Stimulated activated CD8-positive, alpha-beta memory T cell treated with anti-CD3 and anti-CD28 coated beads, Interleukin-4, amount 100 ng/mL, for 1 hour (primary cell): ENCODE data around the gene DCAKD.

Experiments
- DNase-seq, 2 donors: peaks; one replicate each; pipeline ENCODE4 v3.0.0-alpha.2; 2020; ENCODE audit warnings: low read depth in 2 of 2, low spot score in 1 of 2

The DCAKD gene

DNA sequence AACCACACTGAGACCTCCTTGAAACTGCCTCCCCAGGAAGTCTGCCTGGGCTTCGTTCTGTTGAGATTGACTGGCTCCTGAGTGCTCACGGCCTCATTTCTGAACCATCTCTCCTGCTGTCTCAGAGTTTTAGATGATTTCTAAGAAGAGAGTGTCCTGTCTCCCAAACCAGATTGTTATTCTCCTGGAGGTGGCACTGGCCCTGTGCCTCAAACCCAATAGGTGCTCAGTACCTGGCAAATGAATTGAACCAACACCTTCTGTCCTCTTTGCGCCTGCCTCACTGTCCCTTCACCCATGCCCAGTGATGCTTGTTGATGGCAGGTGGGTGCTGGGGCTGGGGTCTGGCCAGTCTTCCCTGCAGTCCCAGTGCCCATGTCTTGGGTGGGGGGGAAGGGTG, 47.0 kb downstream of the DCAKD start:
- DNase-seq: no peak

DNA sequence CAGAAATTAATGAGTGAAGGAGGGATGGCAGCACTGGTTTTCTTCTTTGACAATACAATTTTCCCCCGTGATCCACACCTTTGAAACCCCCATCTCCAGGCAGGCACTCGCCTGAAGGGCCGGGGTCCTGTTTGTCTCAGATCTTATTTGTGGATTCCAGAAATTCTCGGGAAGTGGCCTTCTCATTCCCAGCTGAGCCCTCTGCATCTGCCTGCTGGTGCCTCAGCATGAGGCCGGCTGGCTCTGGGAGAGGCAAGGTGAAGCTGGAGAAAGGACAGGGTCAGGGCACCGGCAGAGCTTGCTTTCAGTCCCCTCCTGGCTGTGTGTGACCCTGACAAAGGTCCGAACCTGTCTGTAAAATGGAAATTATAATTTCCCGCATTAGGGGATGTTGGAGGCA, 47.6 kb downstream of the DCAKD start:
- DNase-seq: no peak

DNA sequence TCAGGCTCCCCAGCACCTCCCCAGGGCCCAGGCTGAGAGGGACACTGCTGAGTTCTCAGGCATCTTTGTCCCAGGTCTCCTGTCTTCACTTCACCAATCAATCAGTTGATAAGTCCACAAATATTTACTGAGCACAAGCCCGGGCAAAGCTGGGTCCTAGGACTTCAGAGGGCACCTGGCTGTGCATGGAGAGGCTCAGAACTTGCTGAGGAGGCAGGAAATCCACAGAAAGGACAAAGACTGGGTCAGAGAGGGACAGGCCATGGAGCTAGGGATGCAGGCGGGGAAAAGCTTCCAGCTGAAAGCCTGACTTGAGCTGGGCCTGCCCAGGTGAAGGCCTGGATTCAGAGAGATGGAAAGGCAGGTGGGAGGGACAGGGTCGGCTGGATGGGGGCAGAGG, 50.1 kb downstream of the DCAKD start:
- DNase-seq: no peak

DNA sequence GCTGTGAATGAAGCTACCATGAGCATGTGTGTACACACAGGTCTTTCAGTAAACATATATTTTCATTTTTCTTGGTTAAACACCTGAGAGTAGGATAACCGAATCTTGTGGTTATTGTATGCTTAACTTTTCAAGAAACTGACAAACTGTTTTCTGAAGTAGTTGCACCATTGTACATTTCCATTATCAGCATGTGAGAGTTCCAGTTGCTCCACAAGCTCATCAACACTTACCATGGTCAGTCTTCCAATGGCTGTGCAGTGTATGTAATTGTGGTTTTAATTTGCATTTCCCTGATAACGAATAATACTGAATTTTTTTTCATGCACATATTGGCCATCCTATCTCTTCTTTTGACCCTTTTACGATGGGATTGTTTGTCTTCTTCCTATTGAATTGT, 52.0 kb downstream of the DCAKD start:
- no peak for DNase-seq

DNA sequence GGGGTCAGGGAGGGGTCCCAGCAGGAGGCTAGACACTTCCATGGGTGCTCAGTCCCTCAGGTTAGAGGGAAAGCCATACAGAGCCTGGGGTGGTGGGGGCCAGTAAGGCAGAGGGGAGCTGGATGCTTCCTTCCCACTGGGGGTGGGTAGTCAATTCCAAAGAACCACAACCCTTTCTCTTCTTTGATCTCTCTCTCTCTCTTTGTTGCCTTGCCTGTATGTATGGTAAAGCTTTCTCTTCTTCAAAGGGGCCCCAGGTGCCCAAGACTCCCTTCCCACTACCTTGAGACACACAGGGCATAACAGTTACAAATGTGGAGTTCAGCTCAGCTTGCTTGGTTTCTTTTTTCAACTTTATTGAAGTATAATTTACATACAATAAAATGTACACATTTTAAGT, 52.8 kb downstream of the DCAKD start:
- no peak for DNase-seq

DNA sequence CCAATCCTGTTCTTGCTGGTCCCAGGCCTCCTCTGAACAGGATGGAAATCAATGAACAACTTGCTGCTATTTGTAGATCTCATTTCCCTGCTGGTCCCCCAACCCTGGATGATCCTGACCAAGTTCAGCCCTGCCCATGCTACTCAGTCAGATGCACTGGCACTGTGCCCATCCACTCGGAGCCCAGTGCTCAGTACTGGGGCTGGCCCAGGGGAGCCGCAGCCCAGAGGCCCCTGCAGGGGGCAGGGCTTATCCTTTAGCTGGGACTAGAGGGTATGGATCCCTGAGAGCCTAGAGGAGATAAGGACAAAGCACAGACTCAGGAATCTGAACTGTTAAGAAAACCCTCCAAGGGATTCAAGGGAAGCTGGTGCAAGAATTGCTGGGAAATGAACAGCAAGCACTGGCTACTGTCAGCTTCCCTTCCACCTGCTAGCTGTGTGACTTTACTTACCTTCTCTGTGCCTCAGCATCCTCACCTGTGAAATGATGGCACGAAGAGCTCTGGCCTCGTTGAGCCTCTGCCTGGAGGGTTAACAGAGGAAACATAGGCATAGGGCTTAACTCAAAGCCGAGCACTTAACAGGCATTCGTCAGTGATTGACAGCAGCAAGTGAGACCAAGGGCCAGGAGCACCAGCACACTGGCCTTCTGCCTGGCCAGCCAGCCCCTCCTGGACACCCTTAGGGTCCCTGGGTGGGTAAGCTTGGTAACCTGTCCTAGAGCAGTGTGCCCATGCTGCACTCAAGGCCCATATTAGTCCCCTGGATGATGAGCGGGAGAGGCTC, 53.5 kb downstream of the DCAKD start:
- no peak for DNase-seq

DNA sequence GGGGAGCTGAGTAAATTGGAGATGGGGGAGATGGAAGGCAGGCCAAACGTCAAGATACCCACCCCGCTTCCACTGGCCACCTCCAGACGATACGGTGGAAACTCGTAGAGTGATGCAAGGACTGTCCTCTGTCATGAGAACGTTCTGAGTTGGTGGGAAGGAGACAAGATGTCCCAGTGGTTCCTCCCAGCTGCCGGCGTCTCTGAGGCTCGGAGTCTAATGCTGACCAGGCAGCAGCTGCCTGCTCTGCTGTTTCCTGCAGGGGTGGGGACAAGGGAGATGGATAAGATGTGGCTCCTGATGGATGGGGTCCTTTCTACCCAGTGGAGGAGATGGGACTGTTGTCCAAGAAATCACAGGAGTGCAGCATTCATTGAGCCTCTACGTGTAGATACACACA, 55.1 kb downstream of the DCAKD start:
- no peak for DNase-seq

DNA sequence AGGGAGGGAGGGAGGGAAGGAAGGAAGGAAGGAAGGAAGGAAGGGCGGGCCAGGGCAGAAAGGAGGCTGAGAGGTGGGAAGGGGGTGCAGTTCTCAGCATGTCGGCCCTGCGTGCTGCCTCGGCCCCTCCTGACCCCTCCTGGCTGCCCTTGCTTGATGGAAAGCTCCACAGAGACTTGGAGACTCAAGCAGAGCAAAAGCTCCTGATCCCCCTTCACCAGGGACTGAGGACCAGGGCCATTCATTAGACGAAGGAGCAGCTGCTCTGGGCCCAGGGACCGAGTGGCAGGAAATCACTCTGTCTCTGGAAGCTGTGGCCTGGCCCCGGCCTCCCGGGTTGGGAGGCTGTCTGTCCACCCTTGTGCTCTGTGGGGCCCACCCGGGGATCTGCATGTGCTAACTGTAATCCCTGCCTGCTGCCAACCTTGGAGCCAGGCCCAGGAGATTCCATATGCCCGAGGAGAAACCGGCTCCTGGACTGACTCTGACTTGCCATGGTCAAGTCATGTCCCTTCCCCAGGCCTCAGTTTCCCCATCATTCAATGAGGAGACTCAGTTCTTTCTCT, 55.9 kb downstream of the DCAKD start:
- no peak for DNase-seq

DNA sequence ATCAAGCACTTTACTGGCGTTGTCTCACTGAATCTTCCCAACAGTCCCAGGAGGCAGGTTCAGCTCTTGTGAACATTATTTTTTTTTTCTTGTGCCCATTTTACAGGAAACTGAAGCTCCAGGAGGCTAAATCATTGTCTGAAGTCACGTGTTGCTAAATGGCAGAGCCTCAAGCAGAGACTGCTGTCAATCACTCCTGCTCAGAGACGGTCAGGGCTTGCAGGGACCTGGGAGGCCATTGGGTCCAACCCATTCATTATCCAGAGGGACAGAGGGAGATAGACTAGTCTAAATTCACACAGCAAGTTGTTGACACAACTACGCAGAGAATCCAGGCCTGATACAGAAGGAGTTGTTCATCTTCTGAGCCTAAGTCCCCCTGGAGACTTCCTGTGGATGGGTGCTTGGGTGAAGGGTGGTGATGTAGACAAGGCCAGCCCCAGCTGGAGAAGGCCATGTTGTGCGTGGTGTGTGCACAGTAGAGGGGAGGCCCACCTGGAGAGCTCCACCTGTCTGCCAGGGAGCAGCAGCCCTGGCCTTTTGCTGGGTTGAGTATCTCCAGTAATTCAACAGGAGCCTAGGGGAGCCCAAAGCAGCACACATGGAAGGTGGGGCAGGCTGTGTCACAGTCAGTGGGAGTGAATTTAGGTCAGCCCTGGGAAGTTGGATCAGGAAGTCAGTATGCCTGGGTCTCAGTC, 59.0 kb downstream of the DCAKD start:
- no peak for DNase-seq

DNA sequence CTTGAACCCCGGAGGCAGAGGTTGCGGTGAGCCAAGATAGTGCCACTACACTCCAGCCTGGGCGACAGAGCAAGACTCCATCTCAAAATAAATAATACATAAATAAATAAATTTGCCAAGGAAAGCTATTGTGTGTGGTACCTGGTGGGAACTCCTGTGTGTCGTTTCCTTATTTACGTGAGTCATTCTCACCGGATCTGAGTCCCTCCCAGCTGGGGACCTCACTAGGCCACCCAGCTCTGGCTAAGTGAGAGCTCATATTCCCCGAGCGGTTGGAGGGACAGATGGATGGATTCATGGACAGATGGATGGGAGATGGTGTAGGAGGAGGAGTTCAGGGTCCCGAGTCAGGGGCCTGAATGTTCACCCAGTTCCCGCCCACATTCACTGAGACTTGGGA, 60.4 kb downstream of the DCAKD start:
- DNase-seq: no peak

DNA sequence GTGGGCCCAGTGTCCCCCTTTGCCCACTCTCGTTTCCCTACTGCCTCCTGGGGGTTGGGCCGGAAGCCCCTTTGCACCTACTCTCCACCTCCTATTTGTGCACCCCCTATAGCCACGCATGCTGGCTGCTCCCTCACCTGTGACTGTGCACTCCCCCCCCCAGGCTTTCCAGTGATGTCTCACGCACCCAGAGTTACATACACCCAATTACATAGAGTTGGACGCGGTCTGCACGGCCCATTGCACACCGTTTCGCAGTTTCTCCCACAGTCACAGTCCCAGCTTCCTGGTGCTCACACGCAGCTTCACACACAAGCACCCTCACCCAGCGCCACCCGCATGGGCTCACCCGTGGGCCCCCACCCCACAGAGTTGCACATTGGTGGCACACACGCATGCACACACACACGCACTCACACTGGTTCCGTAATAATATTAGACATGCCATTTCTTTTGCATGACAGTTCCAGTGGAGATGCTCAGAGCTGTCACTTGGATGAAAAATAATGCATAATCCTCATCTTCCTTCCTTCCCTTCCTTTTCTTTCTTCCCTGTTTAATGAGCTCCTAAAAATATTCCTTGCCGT, 61.8 kb downstream of the DCAKD start:
- DNase-seq: no peak

DNA sequence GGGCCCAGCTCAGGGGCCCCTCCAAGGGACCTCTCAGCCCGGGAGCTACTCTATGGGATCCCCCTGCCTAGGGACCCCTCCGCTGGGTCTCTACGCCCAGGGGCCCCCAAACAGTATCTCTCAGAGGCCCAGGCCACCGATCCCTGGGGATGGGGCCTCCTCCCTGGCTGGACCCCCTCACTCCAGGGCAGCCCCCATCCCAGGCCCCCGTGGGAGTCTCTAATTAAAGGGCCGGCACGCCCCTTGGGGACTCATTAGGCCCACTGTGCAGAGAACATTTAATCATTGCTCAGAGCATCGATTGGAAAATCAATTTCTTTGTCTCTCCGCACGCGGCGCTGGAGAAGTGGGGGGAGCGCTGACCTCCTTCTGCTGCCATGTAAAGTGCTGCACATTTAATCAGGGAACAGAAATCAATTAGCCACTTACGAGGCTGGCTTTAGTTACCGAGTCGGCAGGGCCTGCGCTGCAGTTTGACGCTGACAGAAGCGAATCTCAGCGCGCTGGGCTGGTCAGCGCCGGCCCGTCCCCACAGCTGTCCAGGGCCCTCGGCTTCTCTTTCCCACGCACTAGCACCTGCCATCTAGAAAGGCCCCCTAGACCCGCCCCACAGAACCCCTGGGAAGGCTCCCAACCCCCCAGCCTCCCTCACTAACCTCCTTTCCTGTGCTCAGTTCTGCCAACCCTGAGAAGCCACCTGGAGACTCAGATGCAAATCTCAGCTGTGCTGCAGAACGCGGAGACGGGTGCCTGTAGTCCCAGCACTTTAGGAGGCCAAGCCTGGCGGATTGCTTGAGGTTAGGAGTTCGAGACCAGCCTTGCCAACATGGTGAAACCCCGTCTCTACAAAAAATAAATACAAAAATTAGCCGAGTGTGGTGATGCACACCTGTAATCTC, 63.1 kb downstream of the DCAKD start:
- DNase-seq: no peak

DNA sequence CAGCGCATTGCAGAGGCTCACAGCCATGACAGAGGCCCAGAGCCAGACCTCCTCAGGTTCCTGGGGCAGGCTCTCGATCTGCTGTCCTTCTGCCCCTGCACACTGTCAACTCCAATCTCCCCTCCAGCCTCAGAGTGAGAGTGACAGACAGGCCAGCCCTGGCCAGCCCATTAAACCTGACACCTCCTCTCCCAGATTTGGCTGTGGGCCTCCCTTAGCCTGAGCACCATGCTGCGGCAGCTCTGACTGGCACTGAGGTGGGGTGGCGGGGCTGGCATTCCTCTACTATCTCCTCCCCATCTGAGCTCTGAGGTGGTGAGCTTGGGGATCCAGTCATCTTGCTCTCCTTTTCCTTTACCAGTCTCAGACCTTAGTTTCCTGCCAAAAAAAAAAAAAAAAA, 67.9 kb downstream of the DCAKD start:
- DNase-seq: no peak

DNA sequence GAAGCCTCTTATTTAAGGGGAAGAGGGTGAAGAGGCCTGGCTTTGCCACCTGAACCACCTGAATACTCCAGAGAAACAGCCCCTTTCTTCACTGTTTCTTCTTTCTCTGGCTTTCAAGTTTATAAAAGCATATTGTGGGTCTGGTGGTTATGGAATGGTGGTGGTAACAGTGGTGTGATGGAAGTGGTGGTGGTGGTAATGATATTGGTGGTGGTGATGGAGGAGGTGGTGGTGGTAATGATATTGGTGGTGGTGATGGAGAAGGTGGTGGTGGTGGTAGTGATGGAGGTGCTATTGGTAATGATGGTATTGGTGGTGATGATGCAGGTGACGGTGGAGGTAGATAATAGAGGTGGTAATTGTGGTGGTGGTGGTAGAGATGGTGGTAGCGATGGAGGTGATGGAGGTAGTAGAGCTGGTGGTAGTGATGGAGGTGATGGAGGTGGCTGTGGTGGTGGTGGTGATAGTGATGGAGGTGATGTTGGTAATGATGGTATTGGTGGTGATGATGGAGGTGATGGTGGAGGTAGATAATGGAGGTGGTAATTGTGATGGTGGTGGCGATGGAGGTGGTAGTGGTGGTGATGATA, 69.2 kb downstream of the DCAKD start:
- DNase-seq: no peak

DNA sequence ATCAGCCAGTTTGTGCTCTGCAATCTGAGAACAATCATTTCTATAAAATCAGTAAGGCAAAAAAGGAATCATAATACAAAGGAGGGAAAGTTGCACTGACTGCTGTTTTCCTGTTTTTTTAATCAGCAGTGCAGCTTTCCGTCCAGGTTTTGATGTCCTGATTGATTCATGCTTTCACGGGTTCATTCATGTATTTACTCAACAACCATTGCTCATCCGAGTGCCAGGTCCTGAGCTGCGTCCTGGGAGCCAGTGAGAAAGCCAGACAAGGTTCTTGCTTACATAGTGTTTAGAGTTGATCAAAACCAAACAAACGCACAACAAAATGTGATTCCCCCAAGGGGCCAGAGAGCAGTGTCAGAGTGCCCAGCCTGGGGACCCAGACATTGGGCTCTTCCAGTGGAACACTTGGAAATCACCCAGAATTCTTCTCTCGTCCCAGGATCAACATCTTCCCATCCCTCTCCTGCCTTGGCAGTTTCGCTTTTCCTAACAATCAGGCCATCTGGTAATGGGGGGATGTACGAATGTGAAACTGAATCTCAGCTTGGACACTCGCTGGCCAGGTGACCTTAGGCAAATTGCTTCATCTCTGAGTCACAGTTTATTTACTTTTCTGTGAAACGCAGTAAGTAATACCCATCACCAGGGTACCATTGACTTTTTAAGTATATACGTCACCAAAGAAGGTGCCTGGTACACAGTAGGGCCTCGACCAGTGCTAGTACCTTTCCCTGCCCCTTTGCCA, 70.0 kb downstream of the DCAKD start:
- no peak for DNase-seq

DNA sequence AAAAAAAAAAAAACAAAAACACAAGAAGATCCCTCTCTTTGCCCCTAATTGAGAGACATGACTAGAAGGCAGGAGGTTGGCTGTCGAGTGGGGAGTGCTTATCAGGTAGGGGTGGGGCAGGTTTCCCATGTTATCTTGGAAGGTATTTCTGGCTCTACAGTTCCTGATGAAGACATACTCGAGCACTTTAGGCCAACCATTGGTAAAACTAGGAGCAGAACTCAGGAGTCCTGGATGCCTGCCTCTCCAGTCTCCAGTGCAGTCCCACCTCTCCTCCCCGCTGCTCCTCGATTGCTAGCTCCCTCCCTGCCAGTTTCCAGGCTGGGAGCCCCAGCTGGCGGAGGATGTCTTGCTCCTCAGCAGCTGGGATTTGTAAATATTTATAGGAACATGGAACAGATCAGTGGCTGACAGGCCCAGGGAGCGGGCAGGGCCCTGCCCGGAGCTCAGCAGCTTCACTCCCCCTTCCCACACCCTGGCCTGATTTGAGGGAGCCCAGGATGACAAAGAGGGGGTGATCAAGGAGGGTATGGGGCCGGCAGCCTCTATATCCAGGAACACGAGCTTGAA, 71.9 kb downstream of the DCAKD start:
- DNase-seq: no peak

DNA sequence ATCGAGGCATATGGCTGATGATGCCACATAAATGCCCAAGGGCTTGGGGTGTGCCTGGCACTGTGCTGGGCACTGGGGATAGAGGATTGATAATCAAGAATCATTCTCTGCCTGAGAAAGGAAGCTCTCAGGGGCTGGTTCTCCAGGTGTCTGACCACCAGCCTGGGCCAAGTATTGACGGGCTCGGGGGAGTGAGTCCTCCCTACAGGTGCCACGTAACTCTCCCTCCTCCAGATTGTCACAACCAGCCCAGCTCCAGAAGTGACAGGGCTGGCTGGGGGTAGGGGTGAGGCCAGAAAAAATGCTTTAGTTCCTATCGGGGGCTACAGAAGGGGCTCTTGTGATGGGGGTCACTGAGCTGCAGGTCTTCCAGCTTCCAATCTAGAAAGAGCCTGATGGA, 72.6 kb downstream of the DCAKD start:
- no peak for DNase-seq

DNA sequence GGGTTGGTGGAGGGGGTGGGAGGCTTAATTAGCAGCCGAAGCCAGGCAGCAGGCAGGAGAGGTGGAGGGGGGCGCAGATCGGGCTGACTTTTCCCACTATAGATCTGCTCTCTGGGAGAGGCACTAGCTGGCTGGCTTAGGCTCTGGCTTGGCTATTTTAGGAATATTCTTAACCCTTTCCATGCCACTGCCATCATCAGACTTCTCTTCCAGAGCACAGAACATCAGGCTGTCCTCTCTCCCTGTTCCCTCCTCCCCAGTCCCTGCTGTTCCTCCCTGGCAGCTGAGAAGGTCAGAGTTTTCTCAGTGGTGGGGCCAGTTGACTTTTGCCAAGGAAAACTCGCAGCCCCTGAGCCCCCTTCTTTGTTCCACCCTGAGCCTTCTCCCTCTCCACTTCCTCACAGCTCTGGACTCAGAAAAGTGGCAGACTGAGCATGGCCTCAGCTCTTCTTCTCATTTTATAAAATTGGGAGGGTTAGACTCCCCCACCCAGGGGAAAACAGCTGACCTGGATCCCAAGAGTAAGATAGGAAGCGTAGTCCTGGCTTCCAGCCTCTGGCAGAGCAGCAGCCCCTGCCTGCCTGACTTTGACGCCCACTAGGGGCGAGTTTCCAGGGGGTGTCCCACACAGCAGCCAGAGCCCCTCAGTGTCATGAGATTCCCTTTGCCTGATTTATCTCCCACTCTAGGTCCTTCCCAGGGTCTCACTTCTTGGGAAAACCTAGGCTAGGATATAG, 73.5 kb downstream of the DCAKD start:
- DNase-seq: no peak

DNA sequence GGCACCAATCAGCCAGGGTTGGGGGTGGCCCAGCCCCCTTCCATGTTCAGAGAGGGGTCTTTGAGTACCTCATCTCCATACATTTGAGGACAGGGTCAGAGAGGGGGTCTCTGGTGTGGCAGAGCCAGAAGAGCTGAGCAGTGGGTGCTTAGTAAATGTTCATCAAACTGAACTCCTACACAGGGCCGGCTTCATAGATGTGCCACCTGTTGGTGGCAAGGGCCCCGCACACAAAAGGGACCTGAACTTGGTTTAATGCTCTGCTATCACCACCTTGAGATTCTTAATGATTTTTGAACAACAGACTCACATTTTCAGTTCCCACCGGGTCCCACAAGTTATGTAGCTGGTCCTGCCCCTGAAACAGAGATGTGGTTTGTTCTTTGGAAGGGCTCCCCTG, 74.4 kb downstream of the DCAKD start:
- DNase-seq: no peak
